ENCODE results near the gene STX11. TPM values are rescaled to one million over a fixed set of nuclear protein-coding genes. Genes with fewer than 3 reads are reported as not detected.

Gene STX11
- total RNA-seq, 4 donors from 2014 or later, result 0.62 to 11.0 (median 6.4) TPM

DNA sequence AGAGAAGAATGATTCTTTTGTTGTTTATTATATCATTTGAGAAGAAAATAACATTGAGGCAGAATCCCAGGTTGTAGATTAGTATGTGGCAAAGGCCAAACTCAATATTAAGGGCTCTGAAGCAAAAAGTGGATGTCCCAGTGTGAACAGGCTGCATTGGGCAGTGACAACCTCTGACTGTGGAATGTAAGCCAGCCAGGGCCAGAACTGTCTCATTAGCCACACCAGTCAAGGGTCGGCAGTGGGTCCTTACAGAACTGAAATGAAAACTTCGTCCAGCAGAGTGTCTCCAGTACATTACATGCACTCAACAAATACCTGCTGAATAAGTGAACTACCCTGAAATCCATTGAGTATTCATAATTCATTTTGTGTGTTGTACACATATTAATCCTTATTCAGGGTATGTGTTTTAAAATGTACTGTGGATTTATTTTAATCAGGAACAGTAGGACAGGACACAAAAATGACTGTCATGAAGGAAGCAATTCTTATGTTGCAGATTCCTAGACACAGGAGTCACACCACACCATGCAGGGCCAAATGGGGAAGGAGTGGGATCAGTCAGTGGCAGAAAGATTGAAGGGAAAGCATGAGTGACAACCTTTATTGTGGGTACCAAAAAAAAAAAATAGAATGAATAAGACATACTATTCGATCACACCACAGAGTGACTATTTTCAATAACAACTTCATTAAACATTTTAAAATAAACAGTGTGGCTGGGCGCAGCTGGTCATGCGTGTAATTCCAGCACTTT is 69.9 kb downstream of the STX11 start:
- no peaks in the 10 kb centered on the region for H3K36me3 ChIP-seq
- no peaks in the 10 kb centered on the region for H3K27me3 ChIP-seq
- H3K4me1 ChIP-seq, result peaks cover 0 to 16% (median 3%) of the 10 kb centered on the region in 3 donors
- H3K9me3 ChIP-seq, result no peaks in the 10 kb centered on the region
- 81 to 85% methylated on average over 5 of the region's 5 CpGs for WGBS, 2 donors (ENCODE audit: low coverage in 1 of 2)
- H3K27ac ChIP-seq, result no peak overlapping the region
- no peak for TF ChIP-seq EP300 (IDR thresholded peaks at IDR 0.05)
- TF ChIP-seq POLR2AphosphoS5 (IDR thresholded peaks at IDR 0.05), result no peak
- TF ChIP-seq, protein P1, sequence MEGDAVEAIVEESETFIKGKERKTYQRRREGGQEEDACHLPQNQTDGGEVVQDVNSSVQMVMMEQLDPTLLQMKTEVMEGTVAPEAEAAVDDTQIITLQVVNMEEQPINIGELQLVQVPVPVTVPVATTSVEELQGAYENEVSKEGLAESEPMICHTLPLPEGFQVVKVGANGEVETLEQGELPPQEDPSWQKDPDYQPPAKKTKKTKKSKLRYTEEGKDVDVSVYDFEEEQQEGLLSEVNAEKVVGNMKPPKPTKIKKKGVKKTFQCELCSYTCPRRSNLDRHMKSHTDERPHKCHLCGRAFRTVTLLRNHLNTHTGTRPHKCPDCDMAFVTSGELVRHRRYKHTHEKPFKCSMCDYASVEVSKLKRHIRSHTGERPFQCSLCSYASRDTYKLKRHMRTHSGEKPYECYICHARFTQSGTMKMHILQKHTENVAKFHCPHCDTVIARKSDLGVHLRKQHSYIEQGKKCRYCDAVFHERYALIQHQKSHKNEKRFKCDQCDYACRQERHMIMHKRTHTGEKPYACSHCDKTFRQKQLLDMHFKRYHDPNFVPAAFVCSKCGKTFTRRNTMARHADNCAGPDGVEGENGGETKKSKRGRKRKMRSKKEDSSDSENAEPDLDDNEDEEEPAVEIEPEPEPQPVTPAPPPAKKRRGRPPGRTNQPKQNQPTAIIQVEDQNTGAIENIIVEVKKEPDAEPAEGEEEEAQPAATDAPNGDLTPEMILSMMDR (IDR thresholded peaks at IDR 0.05), result no peak
- TF ChIP-seq POLR2A (IDR thresholded peaks at IDR 0.05), result no peak
- ATAC-seq, result no peak
- no peak overlapping the region for H3K4me3 ChIP-seq

DNA sequence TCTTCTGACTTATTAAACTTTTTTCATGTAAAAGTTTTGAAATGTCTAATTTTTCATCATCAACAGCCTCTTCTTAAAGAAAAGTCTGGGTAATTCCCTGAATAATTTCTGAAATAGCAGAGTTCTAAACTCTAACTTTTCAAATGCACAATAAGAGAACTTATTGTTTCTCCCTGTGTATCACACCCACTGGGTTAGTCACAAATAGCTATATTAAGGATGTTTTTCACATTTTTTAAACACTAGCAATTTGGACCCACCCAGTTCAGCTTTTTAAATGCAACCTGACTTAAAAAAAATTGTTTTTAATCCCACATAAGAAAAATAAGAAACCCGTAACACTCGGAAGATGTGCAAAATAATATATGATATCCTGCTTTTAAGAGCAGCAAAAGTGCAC is 73.4 kb downstream of the STX11 start:
- Histone ChIP-seq H3K36me3 (no peaks in the 10 kb centered on the region), H3K27ac (no peak overlapping the region), H3K9me3 (no peaks in the 10 kb centered on the region), H3K27me3 (no peaks in the 10 kb centered on the region), H3K4me1 (no peaks in the 10 kb centered on the region), H3K4me3 (no peak overlapping the region)
- TF ChIP-seq EP300 (IDR thresholded peaks at IDR 0.05) (no peak), POLR2AphosphoS5 (IDR thresholded peaks at IDR 0.05) (no peak), POLR2A (IDR thresholded peaks at IDR 0.05) (no peak)
- TF ChIP-seq, protein P1 (IDR thresholded peaks at IDR 0.05), result no peak
- ATAC-seq, result no peak
- 66 to 94% methylated on average over 2 of the region's 2 CpGs for WGBS, 2 donors (ENCODE audit: low coverage in 1 of 2)

DNA sequence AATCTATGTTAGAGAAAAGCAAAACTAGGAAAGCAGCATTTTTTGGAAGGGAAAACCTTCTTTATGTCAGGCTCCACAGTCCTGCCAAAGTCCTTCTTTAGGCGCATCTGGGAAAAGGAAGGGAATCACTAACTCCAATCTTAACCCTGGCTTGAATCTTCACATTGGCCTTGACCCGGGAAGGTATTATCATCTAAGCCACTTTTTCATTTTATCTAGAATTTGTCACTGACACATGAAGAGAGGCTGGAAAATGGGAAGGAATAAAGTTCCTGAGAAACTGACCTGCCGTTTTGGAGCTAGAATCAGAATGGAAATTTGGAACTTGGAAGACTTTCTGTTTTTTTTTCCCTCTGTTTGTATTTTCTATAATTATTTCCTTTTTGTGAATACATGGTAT is 81.4 kb downstream of the STX11 start:
- Histone ChIP-seq H3K27me3 (no peaks in the 10 kb centered on the region), H3K4me3 (no peak overlapping the region), H3K27ac (no peak overlapping the region), H3K4me1 (peaks cover 0 to 14% (median 0%) of the 10 kb centered on the region in 3 donors), H3K36me3 (no peaks in the 10 kb centered on the region), H3K9me3 (no peaks in the 10 kb centered on the region)
- TF ChIP-seq EP300 (IDR thresholded peaks at IDR 0.05) (no peak), POLR2A (IDR thresholded peaks at IDR 0.05) (no peak), POLR2AphosphoS5 (IDR thresholded peaks at IDR 0.05) (no peak)
- TF ChIP-seq, protein P1 (IDR thresholded peaks at IDR 0.05), result no peak
- 52 to 82% methylated on average over 3 of the region's 3 CpGs for WGBS, 2 donors (ENCODE audit: low coverage in 1 of 2)
- no peak for ATAC-seq

DNA sequence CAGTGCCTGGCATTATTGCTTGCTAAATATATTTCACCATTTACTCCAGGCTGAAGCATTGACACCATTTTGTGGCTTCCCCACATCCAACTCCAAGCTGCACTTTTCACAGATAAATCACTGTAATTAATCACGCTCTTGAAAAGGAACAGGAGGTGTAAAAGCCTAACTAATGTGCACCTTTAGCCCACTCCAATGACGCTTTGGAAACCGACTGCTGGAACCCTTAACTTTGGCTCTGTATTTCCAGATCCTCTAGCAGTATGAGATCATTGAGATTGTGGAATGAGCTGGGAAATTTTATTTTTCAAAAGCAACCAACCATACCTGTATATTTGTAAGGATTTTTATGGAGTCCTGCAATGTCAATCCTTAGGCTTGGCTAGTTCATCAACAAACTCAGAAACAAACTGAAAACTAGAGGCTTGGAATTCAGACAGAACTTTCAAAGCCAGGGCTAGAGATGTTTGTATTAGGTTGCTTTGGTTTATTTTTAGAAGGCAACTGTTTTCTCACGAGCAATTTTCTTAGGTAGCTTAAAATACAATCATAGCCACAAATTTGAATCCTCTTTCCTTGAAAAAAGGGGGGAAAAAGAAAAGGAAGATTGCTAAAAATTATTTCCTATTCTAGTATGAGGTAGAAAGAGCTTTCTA is 82.0 kb downstream of the STX11 start:
- no peaks in the 10 kb centered on the region for H3K27me3 ChIP-seq
- WGBS, 2 donors (ENCODE audit: low coverage in 1 of 2), result 43 to 55% methylated on average over 4 of the region's 4 CpGs
- peaks cover 0 to 14% (median 0%) of the 10 kb centered on the region in 3 donors for H3K4me1 ChIP-seq
- no peak for ATAC-seq
- H3K9me3 ChIP-seq, result no peaks in the 10 kb centered on the region
- no peak overlapping the region for H3K4me3 ChIP-seq
- TF ChIP-seq EP300 (IDR thresholded peaks at IDR 0.05) (no peak), POLR2AphosphoS5 (IDR thresholded peaks at IDR 0.05) (no peak), POLR2A (IDR thresholded peaks at IDR 0.05) (no peak)
- no peaks in the 10 kb centered on the region for H3K36me3 ChIP-seq
- H3K27ac ChIP-seq, result no peak overlapping the region

DNA sequence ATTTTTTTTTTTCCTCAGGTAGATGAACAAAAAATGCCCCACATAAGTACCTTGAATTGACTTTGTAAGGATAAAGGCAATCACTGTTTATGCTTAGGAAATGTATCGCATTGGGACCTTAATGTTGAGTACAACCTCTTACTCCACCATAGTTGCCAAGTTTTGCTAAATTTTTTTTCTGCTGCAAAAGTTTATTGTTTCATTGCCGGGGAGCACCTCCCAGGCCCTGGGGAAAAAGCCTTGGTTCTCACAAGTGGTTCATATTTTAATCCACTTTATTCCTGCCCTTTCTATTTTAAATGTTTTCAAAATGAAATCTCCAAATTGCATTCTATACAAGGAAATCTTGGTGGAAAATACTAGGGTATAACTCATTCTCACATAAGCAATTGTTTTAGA is 82.5 kb downstream of the STX11 start:
- Histone ChIP-seq H3K9me3 (no peaks in the 10 kb centered on the region), H3K4me3 (no peak overlapping the region), H3K27ac (no peak overlapping the region), H3K27me3 (no peaks in the 10 kb centered on the region), H3K36me3 (no peaks in the 10 kb centered on the region), H3K4me1 (peaks cover 0 to 14% (median 0%) of the 10 kb centered on the region in 3 donors)
- TF ChIP-seq, protein P1 (IDR thresholded peaks at IDR 0.05), result no peak
- TF ChIP-seq POLR2AphosphoS5 (IDR thresholded peaks at IDR 0.05), result no peak
- TF ChIP-seq POLR2A (IDR thresholded peaks at IDR 0.05), result no peak
- no peak for TF ChIP-seq EP300 (IDR thresholded peaks at IDR 0.05)
- WGBS, 2 donors (ENCODE audit: low coverage in 1 of 2), result 34 to 59% methylated on average over 2 of the region's 2 CpGs
- no peak for ATAC-seq

All from gastroesophageal sphincter (tissue), 4 donors.